Panc1 (cell line): ENCODE measurements around the gene CDH10.

Experiments used
- POLR2AphosphoS5 ChIP-seq: IDR thresholded peaks from 2 replicates; pipeline ENCODE4 v1.6.1; 2012; ENCODE audit warnings: mild to moderate bottlenecking, low read depth, low read length, moderate library complexity
- SIN3A ChIP-seq: IDR thresholded peaks from 2 replicates; pipeline ENCODE4 v1.6.1; 2012; ENCODE audit warnings: low read depth, mild to moderate bottlenecking, low read length, moderate library complexity, borderline replicate concordance; ENCODE audit not compliant: insufficient read depth
- TCF7L2 ChIP-seq: IDR thresholded peaks from 2 replicates; pipeline ENCODE4 v1.6.1; 2011; ENCODE audit warnings: mild to moderate bottlenecking, low read depth, low read length, inconsistent platforms
- TF ChIP-seq, protein P1 (sequence below): fragments of 450-650 bp; IDR thresholded peaks from 2 replicates; pipeline ENCODE4 v1.5.1; 2017; ENCODE audit warnings: mild to moderate bottlenecking
- TF ChIP-seq, protein P2 (sequence below), 2 experiments: IDR thresholded peaks; 2 replicates each; pipeline ENCODE4 v1.6.1; 2011 to 2012; ENCODE audit warnings: low read depth in 2 of 2, control low read depth in 1 of 2, low read length in 1 of 2, mild to moderate bottlenecking in 1 of 2, moderate library complexity in 1 of 2; ENCODE audit not compliant: insufficient read depth in 1 of 2

DNA sequence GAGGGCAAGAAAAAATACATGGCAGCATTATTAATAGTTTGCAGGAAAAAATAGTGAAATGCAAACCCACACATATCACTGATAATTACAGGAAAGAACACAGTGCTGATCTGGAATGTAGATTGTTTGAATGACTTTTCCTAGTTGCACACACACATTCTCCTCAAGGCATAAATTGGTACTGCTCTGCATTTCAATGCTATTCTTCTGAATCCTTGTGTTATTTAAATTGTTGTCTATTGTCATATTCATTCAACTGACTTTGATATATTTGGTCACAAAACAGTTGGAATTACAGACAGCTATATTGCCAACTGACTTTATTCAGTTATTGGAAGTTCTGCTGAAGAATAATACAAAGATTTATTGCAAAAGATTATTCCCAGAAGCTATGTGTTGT is 139.5 kb downstream of the CDH10 start:
- TF ChIP-seq, protein P1, sequence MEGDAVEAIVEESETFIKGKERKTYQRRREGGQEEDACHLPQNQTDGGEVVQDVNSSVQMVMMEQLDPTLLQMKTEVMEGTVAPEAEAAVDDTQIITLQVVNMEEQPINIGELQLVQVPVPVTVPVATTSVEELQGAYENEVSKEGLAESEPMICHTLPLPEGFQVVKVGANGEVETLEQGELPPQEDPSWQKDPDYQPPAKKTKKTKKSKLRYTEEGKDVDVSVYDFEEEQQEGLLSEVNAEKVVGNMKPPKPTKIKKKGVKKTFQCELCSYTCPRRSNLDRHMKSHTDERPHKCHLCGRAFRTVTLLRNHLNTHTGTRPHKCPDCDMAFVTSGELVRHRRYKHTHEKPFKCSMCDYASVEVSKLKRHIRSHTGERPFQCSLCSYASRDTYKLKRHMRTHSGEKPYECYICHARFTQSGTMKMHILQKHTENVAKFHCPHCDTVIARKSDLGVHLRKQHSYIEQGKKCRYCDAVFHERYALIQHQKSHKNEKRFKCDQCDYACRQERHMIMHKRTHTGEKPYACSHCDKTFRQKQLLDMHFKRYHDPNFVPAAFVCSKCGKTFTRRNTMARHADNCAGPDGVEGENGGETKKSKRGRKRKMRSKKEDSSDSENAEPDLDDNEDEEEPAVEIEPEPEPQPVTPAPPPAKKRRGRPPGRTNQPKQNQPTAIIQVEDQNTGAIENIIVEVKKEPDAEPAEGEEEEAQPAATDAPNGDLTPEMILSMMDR: no peak
- TF ChIP-seq POLR2AphosphoS5 (no peak), SIN3A (no peak), TCF7L2 (no peak)
- TF ChIP-seq, protein P2, sequence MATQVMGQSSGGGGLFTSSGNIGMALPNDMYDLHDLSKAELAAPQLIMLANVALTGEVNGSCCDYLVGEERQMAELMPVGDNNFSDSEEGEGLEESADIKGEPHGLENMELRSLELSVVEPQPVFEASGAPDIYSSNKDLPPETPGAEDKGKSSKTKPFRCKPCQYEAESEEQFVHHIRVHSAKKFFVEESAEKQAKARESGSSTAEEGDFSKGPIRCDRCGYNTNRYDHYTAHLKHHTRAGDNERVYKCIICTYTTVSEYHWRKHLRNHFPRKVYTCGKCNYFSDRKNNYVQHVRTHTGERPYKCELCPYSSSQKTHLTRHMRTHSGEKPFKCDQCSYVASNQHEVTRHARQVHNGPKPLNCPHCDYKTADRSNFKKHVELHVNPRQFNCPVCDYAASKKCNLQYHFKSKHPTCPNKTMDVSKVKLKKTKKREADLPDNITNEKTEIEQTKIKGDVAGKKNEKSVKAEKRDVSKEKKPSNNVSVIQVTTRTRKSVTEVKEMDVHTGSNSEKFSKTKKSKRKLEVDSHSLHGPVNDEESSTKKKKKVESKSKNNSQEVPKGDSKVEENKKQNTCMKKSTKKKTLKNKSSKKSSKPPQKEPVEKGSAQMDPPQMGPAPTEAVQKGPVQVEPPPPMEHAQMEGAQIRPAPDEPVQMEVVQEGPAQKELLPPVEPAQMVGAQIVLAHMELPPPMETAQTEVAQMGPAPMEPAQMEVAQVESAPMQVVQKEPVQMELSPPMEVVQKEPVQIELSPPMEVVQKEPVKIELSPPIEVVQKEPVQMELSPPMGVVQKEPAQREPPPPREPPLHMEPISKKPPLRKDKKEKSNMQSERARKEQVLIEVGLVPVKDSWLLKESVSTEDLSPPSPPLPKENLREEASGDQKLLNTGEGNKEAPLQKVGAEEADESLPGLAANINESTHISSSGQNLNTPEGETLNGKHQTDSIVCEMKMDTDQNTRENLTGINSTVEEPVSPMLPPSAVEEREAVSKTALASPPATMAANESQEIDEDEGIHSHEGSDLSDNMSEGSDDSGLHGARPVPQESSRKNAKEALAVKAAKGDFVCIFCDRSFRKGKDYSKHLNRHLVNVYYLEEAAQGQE (IDR thresholded peaks at IDR 0.05; ENCODE audit: insufficient read depth in 1 of 2, low read depth in 2 of 2, low read length in 1 of 2): no peak
